ENCODE data around the gene SRPRB.

SRPRB gene

DNA sequence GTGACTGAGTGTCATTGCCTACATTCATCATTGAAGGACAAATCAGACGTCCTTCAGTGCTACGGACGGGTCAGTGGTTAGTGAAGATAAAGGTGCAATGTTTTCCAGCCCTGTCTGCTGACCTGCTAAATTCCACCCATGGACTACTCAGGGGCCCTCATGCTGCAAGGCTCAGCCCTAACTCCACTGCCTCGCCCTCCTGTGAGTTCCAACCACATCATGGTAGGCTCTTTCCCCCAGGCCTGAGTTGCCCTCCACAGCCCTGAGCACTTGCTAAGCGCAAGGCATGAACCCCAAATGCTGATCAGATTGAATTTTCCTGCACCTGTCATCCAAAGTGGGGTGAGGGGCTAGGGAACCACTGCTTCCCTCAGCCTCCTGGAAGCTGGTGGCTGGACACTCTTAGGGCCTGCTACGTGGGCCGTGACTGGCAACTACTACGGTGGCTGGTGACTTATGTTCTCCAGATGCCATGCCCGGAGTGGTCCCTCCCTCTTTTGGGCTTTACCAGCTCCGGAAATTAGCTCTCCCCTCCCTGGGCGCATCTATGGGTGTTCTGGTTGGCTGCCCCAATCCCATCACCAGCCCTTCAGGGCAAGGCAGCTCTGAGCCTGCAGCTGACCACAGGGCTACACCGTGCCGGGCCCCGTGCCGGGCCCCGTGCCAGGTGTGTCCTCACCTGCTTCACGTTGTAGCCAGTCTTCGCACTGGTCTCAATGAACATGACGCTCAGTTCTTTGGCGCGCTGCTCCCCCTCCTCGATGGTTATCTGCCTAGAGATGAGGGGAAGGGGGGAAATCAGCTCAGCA, 32.1 kb downstream of the SRPRB start:
- in situ Hi-C loops (cut with MboI; ENCODE audit: low pct_unique_long_range_greater_than_20kb, low sequenced_read_pairs) = no loop called here
- DNase-seq = no peak

GRCh38 chr3:133838296-133838789, 32.7 kb downstream of the SRPRB start:
- in situ Hi-C loops (cut with MboI; ENCODE audit: low pct_unique_long_range_greater_than_20kb, low sequenced_read_pairs) = no loop called here

GRCh38 chr3:133838916-133839800, 33.5 kb downstream of the SRPRB start:
- DNase-seq = no peak
- in situ Hi-C loops (cut with MboI; ENCODE audit: low pct_unique_long_range_greater_than_20kb, low sequenced_read_pairs) = no loop called here

More at GRCh38 chr3:133838296-133838789, 32.7 kb downstream of the SRPRB start:
- no peak for DNase-seq

DNA sequence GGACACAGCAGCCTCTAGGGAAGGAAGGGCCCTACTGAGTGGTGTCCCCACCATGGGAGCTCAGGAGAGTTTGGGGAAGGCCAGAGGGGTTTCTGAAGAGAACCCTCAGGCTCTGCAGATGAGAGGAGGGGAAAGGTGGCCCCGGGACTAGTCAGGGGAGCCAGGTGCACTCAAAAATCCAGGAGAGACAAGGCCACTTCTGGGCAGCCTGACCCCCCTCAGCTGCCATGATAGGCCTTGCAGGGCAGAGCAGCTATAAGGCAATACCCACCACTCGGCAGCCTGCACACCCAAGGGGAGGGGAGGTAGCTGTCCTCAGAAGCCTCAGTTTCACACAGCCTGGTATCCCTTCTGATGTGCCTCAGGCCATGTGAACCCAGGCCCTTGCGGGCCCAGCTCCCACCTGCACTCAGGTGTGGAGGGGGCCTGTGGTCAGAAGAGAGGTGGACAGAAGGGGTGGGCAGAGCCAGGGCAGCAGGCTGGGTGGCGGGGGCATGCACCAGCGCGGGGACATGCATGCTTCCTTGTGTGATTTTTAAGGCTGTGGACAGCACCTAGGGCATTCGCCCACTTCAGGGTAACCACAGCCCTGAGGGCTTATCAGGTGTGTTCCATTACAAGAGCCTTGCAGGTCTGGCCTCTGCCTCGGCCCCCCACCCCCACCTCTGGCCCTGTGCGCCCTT, 34.6 kb downstream of the SRPRB start:
- in situ Hi-C loops (cut with MboI; ENCODE audit: low pct_unique_long_range_greater_than_20kb, low sequenced_read_pairs) = no loop called here
- no peak for DNase-seq

GRCh38 chr3:133840767-133841166, 35.2 kb downstream of the SRPRB start:
- in situ Hi-C loops (cut with MboI; ENCODE audit: low pct_unique_long_range_greater_than_20kb, low sequenced_read_pairs) = no loop called here
- no peak for DNase-seq

DNA sequence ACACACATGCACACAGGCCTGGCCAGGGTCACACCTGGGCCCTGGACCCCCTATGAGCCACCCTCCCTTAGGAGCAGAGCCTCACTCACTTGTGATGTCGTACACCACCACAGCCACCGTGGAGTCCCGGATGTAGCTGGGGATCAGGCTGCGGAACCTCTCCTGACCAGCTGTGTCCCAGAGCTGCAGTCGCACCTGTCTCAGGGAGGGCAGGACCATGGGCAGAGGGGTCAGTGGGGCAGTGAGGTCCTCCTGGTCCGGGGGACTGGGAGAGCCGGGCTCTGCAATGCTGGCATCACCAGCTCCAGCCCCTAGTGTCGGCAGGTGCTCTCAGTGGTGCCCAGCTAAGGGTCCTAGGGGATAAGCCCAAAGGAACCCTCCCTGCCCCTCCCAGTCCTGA, 35.6 kb downstream of the SRPRB start:
- no peak for DNase-seq
- in situ Hi-C loops (cut with MboI; ENCODE audit: low pct_unique_long_range_greater_than_20kb, low sequenced_read_pairs) = no loop called here

DNA sequence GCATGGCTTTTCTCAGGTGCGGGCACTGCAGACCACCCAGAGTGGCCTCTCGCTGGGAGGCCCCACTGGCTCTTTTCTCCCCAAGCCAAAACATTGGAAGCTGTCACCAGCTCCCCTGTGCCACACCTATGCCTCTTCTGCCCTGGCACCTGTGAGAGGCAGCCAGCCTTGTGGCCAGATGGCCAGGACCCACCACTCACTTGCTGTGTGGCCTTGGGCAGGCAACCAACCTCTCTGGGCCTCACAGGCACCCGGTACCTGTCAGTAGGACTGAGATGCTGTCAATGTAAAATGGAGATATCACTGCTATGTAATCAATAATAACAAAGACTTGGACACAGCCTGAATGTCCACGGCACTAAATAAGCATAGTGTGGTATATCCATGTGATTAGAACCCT, 36.5 kb downstream of the SRPRB start:
- DNase-seq = no peak
- in situ Hi-C loops (cut with MboI; ENCODE audit: low pct_unique_long_range_greater_than_20kb, low sequenced_read_pairs) = no loop called here

GRCh38 chr3:133843634-133844033, 38.0 kb downstream of the SRPRB start:
- DNase-seq = no peak
- in situ Hi-C loops (cut with MboI; ENCODE audit: low pct_unique_long_range_greater_than_20kb, low sequenced_read_pairs) = no loop called here

GRCh38 chr3:133845127-133845526, 39.5 kb downstream of the SRPRB start:
- in situ Hi-C loops (cut with MboI; ENCODE audit: low pct_unique_long_range_greater_than_20kb, low sequenced_read_pairs) = no loop called here
- no peak for DNase-seq

DNA sequence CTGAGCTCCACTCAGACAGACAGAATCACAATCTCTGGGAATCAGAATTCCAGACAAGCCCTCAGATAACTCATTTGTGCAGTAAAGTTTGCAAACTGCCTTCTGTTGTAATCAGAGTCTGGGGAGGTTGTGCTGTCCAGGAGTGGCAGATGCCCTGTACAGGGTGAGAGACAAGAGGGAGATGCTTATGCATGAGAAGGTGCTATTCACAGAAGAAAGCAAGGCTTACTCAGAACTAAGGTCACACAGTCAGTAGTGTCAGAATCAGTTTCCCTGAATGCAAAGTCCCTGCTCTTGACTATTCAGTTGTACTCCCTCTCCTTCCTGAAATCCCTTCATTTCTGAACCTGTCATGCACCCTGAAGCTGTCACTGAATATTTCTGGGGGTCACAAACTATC, 43.7 kb downstream of the SRPRB start:
- DNase-seq = no peak
- in situ Hi-C loops (cut with MboI; ENCODE audit: low pct_unique_long_range_greater_than_20kb, low sequenced_read_pairs) = no loop called here

DNA sequence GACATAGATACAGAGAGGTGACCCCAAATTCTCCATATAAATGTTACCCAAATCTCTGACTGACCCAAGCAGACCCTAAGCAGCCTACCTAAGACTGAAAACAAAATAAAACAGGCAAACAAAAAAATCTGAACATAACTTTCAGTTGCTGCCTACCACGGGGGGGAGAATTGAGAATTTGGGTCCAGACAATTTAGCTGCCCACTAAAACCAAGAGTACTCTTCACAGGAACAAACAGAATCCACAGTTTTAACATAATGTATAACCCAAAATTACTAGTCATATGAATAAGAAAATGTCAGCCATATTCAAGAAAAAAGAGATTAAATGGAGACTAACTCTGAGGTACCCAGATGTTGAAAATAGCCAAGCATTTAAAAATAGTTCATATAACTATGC, 44.4 kb downstream of the SRPRB start:
- no peak for DNase-seq
- in situ Hi-C loops (cut with MboI; ENCODE audit: low pct_unique_long_range_greater_than_20kb, low sequenced_read_pairs) = no loop called here

GRCh38 chr3:133851266-133851906, 45.8 kb downstream of the SRPRB start:
- in situ Hi-C loops (cut with MboI; ENCODE audit: low pct_unique_long_range_greater_than_20kb, low sequenced_read_pairs) = no loop called here
- no peak for DNase-seq

DNA sequence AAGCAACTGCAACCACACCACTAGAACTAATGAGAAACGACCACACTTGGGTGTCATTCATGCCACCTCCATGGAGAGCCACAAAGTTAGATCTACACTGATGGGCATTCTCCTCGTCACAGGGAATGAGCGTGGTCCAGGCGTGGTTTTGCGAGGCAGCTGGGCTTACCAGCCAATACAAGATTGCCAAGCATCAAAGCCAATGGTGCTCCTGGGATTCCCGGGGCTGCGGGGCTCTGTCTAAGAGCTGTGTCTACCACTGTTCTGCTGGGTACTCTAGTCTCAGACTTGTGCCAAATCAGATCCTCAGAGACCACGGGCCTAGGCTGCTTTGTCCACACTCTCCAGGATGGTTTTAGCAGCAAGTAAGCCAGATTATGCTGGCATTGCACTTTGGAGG, 46.3 kb downstream of the SRPRB start:
- DNase-seq = no peak
- in situ Hi-C loops (cut with MboI; ENCODE audit: low pct_unique_long_range_greater_than_20kb, low sequenced_read_pairs) = no loop called here

DNA sequence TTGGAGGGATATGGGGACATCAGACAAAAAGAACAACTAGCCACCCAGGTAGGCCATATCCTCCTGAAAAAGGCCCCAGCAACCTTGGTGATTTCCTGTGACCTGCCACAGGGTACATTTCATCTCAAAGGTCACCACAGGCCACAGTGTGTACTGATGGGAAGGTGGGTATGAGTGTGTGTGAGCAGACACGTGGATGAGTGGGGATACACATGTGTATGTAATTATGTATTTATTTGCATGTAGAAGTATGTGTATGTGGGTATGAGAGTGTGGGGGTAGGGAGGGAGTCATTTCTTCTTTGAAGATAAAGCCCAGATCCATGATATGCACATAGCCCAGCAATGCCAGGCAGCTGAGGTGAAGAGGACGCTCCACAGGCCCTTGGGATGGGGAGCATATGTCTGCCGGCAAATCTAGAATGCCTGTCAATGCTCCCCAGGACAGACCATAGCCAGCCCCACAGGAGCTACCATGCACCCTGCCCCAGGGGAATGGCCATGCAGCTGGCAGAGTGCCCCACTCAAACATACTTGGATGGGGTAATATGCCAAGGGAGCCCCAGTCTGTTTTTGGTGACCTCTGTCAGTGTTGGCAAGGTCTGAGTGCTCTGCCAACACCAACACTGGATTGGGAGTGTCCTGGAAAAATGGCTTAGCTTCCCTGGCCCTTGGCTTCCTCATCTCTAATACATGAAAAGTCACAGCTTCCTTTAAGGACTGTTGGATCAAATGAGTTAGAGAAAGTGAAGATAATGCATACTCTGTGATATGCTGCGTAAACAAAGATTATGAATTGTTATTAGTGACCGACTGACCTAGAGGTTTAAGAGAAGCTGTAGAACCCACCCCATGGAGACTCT, 47.7 kb downstream of the SRPRB start:
- in situ Hi-C loops (cut with MboI; ENCODE audit: low pct_unique_long_range_greater_than_20kb, low sequenced_read_pairs) = no loop called here
- DNase-seq = no peak

DNA sequence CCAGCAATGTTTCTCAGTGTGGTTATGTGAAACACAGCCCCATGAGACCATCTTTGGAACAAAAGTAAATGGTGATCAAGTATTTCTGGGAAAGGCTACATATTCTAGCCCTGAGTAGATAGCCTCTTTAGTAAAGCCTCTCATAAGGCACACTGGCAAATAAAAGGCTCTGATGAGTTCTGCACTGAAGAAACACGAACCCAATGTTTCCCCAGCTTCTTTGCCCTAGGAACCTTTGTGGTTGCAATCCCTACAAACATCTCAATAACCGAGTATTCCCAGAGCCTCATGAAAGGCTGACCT, 48.3 kb downstream of the SRPRB start:
- in situ Hi-C loops (cut with MboI; ENCODE audit: low pct_unique_long_range_greater_than_20kb, low sequenced_read_pairs) = no loop called here

GRCh38 chr3:133854264-133855001, 48.8 kb downstream of the SRPRB start:
- in situ Hi-C loops (cut with MboI; ENCODE audit: low pct_unique_long_range_greater_than_20kb, low sequenced_read_pairs) = no loop called here
- DNase-seq = no peak

More for the DNA sequence above, 48.3 kb downstream of the SRPRB start:
- DNase-seq = no peak

- in situ Hi-C loops (cut with MboI; ENCODE audit: low pct_unique_long_range_greater_than_20kb, low sequenced_read_pairs) = no loop called here
- no peak for DNase-seq
Measured at GRCh38 chr3:133855002-133855370, 49.4 kb downstream of the SRPRB start.

DNA sequence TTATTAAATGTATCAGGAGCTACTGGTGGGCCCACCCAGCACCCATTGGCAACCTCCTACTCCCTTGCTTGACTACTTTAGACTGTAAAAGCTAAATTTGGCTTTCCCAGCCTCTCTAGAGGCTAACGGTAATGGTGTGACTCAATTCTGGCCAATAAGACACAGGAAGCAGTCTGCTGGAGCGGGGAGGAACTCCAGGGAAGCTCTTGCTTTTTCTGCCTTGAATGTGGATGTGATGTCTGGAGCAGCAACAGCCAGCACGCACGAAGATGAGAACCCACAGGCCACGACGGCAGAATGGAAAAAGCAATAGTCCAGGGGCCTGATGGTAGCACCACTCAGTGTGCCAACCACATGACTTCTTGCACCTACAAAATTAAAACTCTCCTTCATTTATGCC, 50.2 kb downstream of the SRPRB start:
- in situ Hi-C loops (cut with MboI; ENCODE audit: low pct_unique_long_range_greater_than_20kb, low sequenced_read_pairs) = no loop called here
- peak; percentile 40 for DNase-seq

All from KBM-7 (cell line).